K562 (cell line): ENCODE results near the gene FOXL2NB. TPM values are rescaled to one million over a fixed set of nuclear protein-coding genes. Genes with fewer than 3 reads are reported as not detected.

Experiments
- ATAC-seq: fragments of 200-7000 bp; cut with Tn5 transposase; 3 replicates; pipeline ENCODE4 v1.9.1; 2020; ENCODE audit warnings: moderate library complexity
- BruUV-seq: library from RNA; stranded (reverse); fragments of 400-500 nt; replicated peaks from 2 replicates; lab custom pipeline; 2021; lab: Mats Ljungman, UMichigan
- CTCF ChIA-PET: fragments of 300-600 bp; formaldehyde crosslinking; extraction: SDS; loops from one replicate; lab custom pipeline; 2021; ENCODE audit warnings: low intra/inter-chr PET ratio; lab: Yijun Ruan, JAX
- POLR2A ChIA-PET: fragments of 300-600, 350-650 bp; sonication (Branson Sonifier 250); formaldehyde crosslinking; extraction: SDS; loops from one replicate; lab custom pipeline; 2021; ENCODE audit warnings: antibody characterized with exemption, inconsistent platforms; lab: Yijun Ruan, JAX
- DNase-seq, 4 experiments: peaks; one replicate each; pipeline versions ENCODE4 v3.0.0 to v3.0.0-alpha.2; 2011 to 2018; ENCODE audit warnings: low spot score in 3 of 4, mixed read lengths in 3 of 4; ENCODE audit errors: extremely low read depth in 1 of 4
- FAIRE-seq: peaks from 2 replicates; lab custom pipeline; 2011; peaks lifted over from hg19 to GRCh38; lab: Jason Lieb, UNC
- H2AFZ ChIP-seq: 2 replicates; pipeline ENCODE4 v1.6.0; 2011; ENCODE audit warnings: low read depth, low read length, control low read depth, inconsistent platforms
- H3K27ac ChIP-seq: fragments of 200-600 bp; 3 replicates; pipeline ENCODE4 v1.8.0; 2011; ENCODE audit warnings: low read depth, mild to moderate bottlenecking, control low read depth, inconsistent platforms, low read length, moderate library complexity, mixed read lengths; ENCODE audit errors: extremely low read depth
- H3K27me3 ChIP-seq, 2 experiments: fragments of 300-600 bp in 1 of 2; 2 replicates in 1 of 2; 3 replicates in 1 of 2; pipeline versions ENCODE4 v1.6.0 to v1.8.0; 2011; ENCODE audit warnings: inconsistent platforms in 2 of 2, low read length in 2 of 2, mild to moderate bottlenecking in 1 of 2, mixed read lengths in 1 of 2, moderate library complexity in 1 of 2; ENCODE audit not compliant: control insufficient read depth in 2 of 2, insufficient read depth in 2 of 2
- H3K36me3 ChIP-seq: fragments of 300-600 bp; 3 replicates; pipeline ENCODE4 v1.8.0; 2011; ENCODE audit warnings: mild to moderate bottlenecking, low read length, inconsistent platforms; ENCODE audit not compliant: control insufficient read depth, insufficient read depth
- H3K4me1 ChIP-seq, 2 experiments: fragments of 200-600 bp in 1 of 2; replicated peaks in 1 of 2; 2 replicates in 1 of 2; 3 replicates in 1 of 2; pipeline versions ENCODE4 v1.5.1 to v1.8.0; 2011; ENCODE audit warnings: inconsistent platforms in 2 of 2, low read length in 2 of 2, mild to moderate bottlenecking in 1 of 2, mixed read lengths in 1 of 2, moderate library complexity in 1 of 2; ENCODE audit not compliant: control insufficient read depth in 2 of 2, insufficient read depth in 2 of 2
- H3K4me2 ChIP-seq: 2 replicates; pipeline ENCODE4 v1.6.1; 2011; ENCODE audit warnings: low read length, control low read depth, inconsistent platforms, mixed read lengths; ENCODE audit not compliant: insufficient read depth
- H3K4me3 ChIP-seq: fragments of 200-600 bp; sonication (generic), shearing (Covaris generic); 2 replicates; pipeline ENCODE4 v1.5.1; 2016; ENCODE audit warnings: control low read depth, inconsistent platforms
- H3K79me2 ChIP-seq: fragments of 200-600 bp; 3 replicates; pipeline ENCODE4 v1.8.0; 2011; ENCODE audit warnings: low read length, inconsistent platforms; ENCODE audit not compliant: control insufficient read depth, insufficient read depth
- H3K9ac ChIP-seq, 2 experiments: 2 replicates each; pipeline versions ENCODE4 v1.6.0 to v1.6.1; 2011; ENCODE audit warnings: low read depth in 2 of 2, low read length in 2 of 2, control low read depth in 1 of 2, inconsistent platforms in 1 of 2, mild to moderate bottlenecking in 1 of 2, mixed read lengths in 1 of 2; ENCODE audit not compliant: insufficient read depth in 1 of 2
- H3K9me1 ChIP-seq: one replicate; pipeline ENCODE4 v1.6.0; 2011; ENCODE audit warnings: inconsistent platforms, mild to moderate bottlenecking, low read length, moderate library complexity; ENCODE audit not compliant: control insufficient read depth, insufficient read depth
- H3K9me3 ChIP-seq: replicated peaks from 2 replicates; pipeline ENCODE4 v1.5.1; 2011; ENCODE audit warnings: low read depth, low read length, inconsistent platforms; ENCODE audit not compliant: control insufficient read depth, insufficient read depth
- H4K20me1 ChIP-seq: replicated peaks from 2 replicates; pipeline ENCODE4 v1.6.1; 2011; ENCODE audit warnings: low read length, inconsistent platforms, mixed read lengths; ENCODE audit not compliant: control insufficient read depth, insufficient read depth
- C11orf30 ChIP-seq: fragments of 450-650 bp; IDR thresholded peaks from 2 replicates; pipeline ENCODE4 v1.6.1; 2016; ENCODE audit warnings: low read depth, mild to moderate bottlenecking
- CHD1 ChIP-seq: fragments of 200-600 bp; sonication (generic); IDR thresholded peaks from one replicate; pipeline ENCODE4 v1.6.1; 2012; ENCODE audit warnings: mild to moderate bottlenecking, moderate library complexity, low read length, inconsistent platforms
- KAT2B ChIP-seq: IDR thresholded peaks from one replicate; pipeline ENCODE4 v1.6.1; 2012; ENCODE audit warnings: low read depth, mild to moderate bottlenecking, control low read depth, inconsistent platforms, low read length, moderate library complexity
- MAFG ChIP-seq: fragments of 450-650 bp; conservative IDR thresholded peaks from 2 replicates; pipeline ENCODE4 v1.6.1; 2016; ENCODE audit warnings: missing genetic modification characterization, missing compliant biosample characterization
- RBFOX2 ChIP-seq: fragments of 200-400 bp; formaldehyde crosslinking; IDR thresholded peaks from 2 replicates; pipeline ENCODE4 v1.6.1; 2017; ENCODE audit warnings: low read depth, mild to moderate bottlenecking, low read length, moderate library complexity
- SMAD2 ChIP-seq: fragments of 150-350 bp; IDR thresholded peaks from 2 replicates; pipeline ENCODE4 v1.6.1; 2014; ENCODE audit warnings: low read depth, mild to moderate bottlenecking, low read length
- SMAD4 ChIP-seq: fragments of 250-450 bp; sonication (Bioruptor Pico); conservative IDR thresholded peaks from 2 replicates; pipeline ENCODE4 v1.8.0; 2021; ENCODE audit warnings: inconsistent platforms, mild to moderate bottlenecking, moderate library complexity
- TOE1 ChIP-seq, 2 experiments: fragments of 450-650 bp in 1 of 2; sonication (generic) in 1 of 2; formaldehyde crosslinking in 1 of 2; IDR thresholded peaks; 2 replicates each; pipeline versions ENCODE4 v1.7.1 to v1.8.0; 2016 to 2022; ENCODE audit warnings: borderline replicate concordance in 2 of 2, mild to moderate bottlenecking in 2 of 2, antibody characterized with exemption in 1 of 2, inconsistent platforms in 1 of 2, low read depth in 1 of 2, missing genetic modification reagents in 1 of 2, moderate library complexity in 1 of 2
- YY1 ChIP-seq, 3 experiments: IDR thresholded peaks; 2 replicates each; pipeline ENCODE4 v1.6.1; 2011; ENCODE audit warnings: low read length in 2 of 3, mild to moderate bottlenecking in 2 of 3, moderate library complexity in 2 of 3, borderline replicate concordance in 1 of 3, control low read depth in 1 of 3, low read depth in 1 of 3; ENCODE audit not compliant: insufficient read depth in 3 of 3, insufficient replicate concordance in 2 of 3, control insufficient read depth in 1 of 3, insufficient read length in 1 of 3; ENCODE audit errors: extremely low read depth in 1 of 3
- ZHX1 ChIP-seq: fragments of 150-350 bp; conservative IDR thresholded peaks from 2 replicates; pipeline ENCODE4 v1.6.1; 2014; ENCODE audit warnings: low read length
- ZKSCAN1 ChIP-seq: fragments of 150-350 bp; IDR thresholded peaks from 2 replicates; pipeline ENCODE4 v1.6.1; 2016; ENCODE audit warnings: low read depth, low read length
- WGBS: fragments of 100-300 bp; shearing (Covaris generic); methylation state at CpG from one replicate; pipeline ENCODE4 v1.1.6; 2016; ENCODE audit warnings: low coverage, mixed read lengths; ENCODE audit not compliant: insufficient coverage; ENCODE audit errors: missing lambda C conversion rate; 5-methylcytosine and 5-hydroxymethylcytosine counted together
- in situ Hi-C: fragments of 300-500 bp; cut with MboI; formaldehyde crosslinking; loops from 4 replicates; pipeline ENCODE4 v1.15.0; 2018; ENCODE audit warnings: inconsistent platforms, mixed read lengths
- intact Hi-C: fragments of 100-400 bp; cut with micrococcal nuclease; formaldehyde crosslinking; loops from 2 replicates; pipeline ENCODE4 v1.14.2; 2022
- polyA plus RNA-seq, 8 experiments: library from polyadenylated mRNA; depleted of rRNA in 4 of 8; stranded (reverse) in 5 of 8; unstranded in 3 of 8; fragments of >200 nt; fragmentation: Nextera tagmentation in 2 of 8; fragmentation: Illumina TruSeq in 1 of 8; extraction: Ambion mirVana in 2 of 8; extraction: Trizol in 1 of 8; gene quantifications; 2 replicates each; pipeline versions ENCODE4 v1.2.1 to v1.2.3, GENCODE V29; 2011 to 2014; ENCODE audit warnings: inconsistent platforms in 1 of 8, missing spikeins in 1 of 8
- total RNA-seq, 7 experiments: library from RNA; depleted of rRNA in 6 of 7; stranded (reverse); fragments of >200 nt in 6 of 7; fragmentation: Illumina TruSeq in 2 of 7; extraction: Trizol in 2 of 7; gene quantifications; 2 replicates each; pipeline versions ENCODE4 v1.2.1 to v1.2.3, GENCODE V29; 2011 to 2021; ENCODE audit warnings: low replicate concordance in 1 of 7
- TF ChIP-seq, protein P1 (sequence below): fragments of 450-650 bp; IDR thresholded peaks from 2 replicates; pipeline ENCODE4 v1.6.1; 2018; ENCODE audit not compliant: partially characterized antibody
- TF ChIP-seq, protein P2 (sequence below): IDR thresholded peaks from 3 replicates; pipeline ENCODE4 v1.6.1; 2011; ENCODE audit warnings: borderline replicate concordance, mild to moderate bottlenecking; ENCODE audit not compliant: insufficient read length, insufficient read depth

FOXL2NB gene
- total and polyA plus RNA-seq, 9 of the 15 experiments (the other 6 are each of a cell fraction or from before 2014, with no cell fraction given): 0.71 to 17.4 (median 9.0) TPM

GRCh38 chr3:138935505-138935862 lies 11.5 kb upstream of the FOXL2NB start:
- no peaks in the 10 kb centered on the region for H3K36me3 ChIP-seq
- H3K27ac ChIP-seq: peak overlapping the region; percentile 54
- no peaks in the 10 kb centered on the region; the same call in 2 of the 3 replicates for H3K79me2 ChIP-seq
- peaks cover 4 to 43% of the 10 kb centered on the region in 2 experiments; a peak in 3 of 5 replicates for H3K4me1 ChIP-seq
- ChIA-PET POLR2A (interaction anchor here (0.6 to 1.6 kb wide), 7 partner anchors 9 to 364 kb away, joined by 3 to 10 read pairs (median 5); partner anchors contain the start of genes FOXL2 and FOXL2NB), CTCF (interaction anchor here (1.2 to 1.9 kb wide), 2 partner anchors 12 to 45 kb away, joined by 4 to 6 read pairs; partner anchors contain the start of genes FOXL2 and FOXL2NB)
- intact Hi-C loops: loop anchor here (5.0 kb wide), 1 partner anchor 392 kb away; no protein-coding TSS in a partner anchor
- peak overlapping the region; percentile 45 for H3K4me3 ChIP-seq
- DNase-seq (no peak), FAIRE-seq (peak; percentile 51), ATAC-seq (no peak)
- no peaks in the 10 kb centered on the region for H3K9me3 ChIP-seq
- H2AFZ ChIP-seq: peak overlapping the region; percentile 92
- no TSS peak for BruUV-seq
- in situ Hi-C loops: loop anchor here (5.0 to 25.0 kb wide), 3 partner anchors 397 to 873 kb away; no protein-coding TSS in a partner anchor
- H4K20me1 ChIP-seq: no peaks in the 10 kb centered on the region
- H3K9ac ChIP-seq: peak overlapping the region; percentile 67 to 93
- 54% methylated on average over 7 of the region's 7 CpGs for WGBS
- H3K4me2 ChIP-seq: peak overlapping the region; percentile 75
- no peaks in the 10 kb centered on the region for H3K27me3 ChIP-seq
- H3K9me1 ChIP-seq: no peaks in the 10 kb centered on the region
- TF ChIP-seq, protein P1, sequence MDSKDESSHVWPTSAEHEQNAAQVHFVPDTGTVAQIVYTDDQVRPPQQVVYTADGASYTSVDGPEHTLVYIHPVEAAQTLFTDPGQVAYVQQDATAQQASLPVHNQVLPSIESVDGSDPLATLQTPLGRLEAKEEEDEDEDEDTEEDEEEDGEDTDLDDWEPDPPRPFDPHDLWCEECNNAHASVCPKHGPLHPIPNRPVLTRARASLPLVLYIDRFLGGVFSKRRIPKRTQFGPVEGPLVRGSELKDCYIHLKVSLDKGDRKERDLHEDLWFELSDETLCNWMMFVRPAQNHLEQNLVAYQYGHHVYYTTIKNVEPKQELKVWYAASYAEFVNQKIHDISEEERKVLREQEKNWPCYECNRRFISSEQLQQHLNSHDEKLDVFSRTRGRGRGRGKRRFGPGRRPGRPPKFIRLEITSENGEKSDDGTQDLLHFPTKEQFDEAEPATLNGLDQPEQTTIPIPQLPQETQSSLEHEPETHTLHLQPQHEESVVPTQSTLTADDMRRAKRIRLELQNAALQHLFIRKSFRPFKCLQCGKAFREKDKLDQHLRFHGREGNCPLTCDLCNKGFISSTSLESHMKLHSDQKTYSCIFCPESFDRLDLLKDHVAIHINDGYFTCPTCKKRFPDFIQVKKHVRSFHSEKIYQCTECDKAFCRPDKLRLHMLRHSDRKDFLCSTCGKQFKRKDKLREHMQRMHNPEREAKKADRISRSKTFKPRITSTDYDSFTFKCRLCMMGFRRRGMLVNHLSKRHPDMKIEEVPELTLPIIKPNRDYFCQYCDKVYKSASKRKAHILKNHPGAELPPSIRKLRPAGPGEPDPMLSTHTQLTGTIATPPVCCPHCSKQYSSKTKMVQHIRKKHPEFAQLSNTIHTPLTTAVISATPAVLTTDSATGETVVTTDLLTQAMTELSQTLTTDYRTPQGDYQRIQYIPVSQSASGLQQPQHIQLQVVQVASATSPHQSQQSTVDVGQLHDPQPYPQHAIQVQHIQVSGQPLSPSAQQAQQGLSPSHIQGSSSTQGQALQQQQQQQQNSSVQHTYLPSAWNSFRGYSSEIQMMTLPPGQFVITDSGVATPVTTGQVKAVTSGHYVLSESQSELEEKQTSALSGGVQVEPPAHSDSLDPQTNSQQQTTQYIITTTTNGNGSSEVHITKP: peak; percentile 37
- TF ChIP-seq KAT2B (no peak), YY1 (IDR thresholded peaks at IDR 0.05; ENCODE audit: borderline replicate concordance in 1 of 3, control insufficient read depth in 1 of 3, extremely low read depth in 1 of 3, insufficient read depth in 3 of 3, insufficient read length in 1 of 3, insufficient replicate concordance in 2 of 3, low read depth in 1 of 3, low read length in 2 of 3) (no peak), TOE1 (IDR thresholded peaks at IDR 0.05; ENCODE audit: borderline replicate concordance) (no peak), TOE1 (CRISPR knock-in tag; IDR thresholded peaks at IDR 0.05; ENCODE audit: borderline replicate concordance, low read depth) (no peak), SMAD4 (no peak; the same call in 1 of the 2 replicates), SMAD2 (no peak), ZKSCAN1 (no peak), CHD1 (no peak), ZHX1 (no peak), C11orf30 (peak; percentile 73; the same call in 1 of the 2 replicates), RBFOX2 (no peak), MAFG (tag) (peak; percentile 39)
- TF ChIP-seq, protein P2, sequence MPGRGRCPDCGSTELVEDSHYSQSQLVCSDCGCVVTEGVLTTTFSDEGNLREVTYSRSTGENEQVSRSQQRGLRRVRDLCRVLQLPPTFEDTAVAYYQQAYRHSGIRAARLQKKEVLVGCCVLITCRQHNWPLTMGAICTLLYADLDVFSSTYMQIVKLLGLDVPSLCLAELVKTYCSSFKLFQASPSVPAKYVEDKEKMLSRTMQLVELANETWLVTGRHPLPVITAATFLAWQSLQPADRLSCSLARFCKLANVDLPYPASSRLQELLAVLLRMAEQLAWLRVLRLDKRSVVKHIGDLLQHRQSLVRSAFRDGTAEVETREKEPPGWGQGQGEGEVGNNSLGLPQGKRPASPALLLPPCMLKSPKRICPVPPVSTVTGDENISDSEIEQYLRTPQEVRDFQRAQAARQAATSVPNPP: no peak
